SHP77 treated with DMSO at 0.1 percent for 48 hours (cell line): Measurements from ENCODE around the gene IER5.
"Not testable (repeated sequence)": the region's sequence is repeated elsewhere in the genome, so short reads cannot be mapped to it uniquely, and the experiment has no call there.

Experiments used
- DNase-seq: peaks from one replicate; lab custom pipeline; 2025; lab: John Stamatoyannopoulos, UW

IER5 gene

DNA sequence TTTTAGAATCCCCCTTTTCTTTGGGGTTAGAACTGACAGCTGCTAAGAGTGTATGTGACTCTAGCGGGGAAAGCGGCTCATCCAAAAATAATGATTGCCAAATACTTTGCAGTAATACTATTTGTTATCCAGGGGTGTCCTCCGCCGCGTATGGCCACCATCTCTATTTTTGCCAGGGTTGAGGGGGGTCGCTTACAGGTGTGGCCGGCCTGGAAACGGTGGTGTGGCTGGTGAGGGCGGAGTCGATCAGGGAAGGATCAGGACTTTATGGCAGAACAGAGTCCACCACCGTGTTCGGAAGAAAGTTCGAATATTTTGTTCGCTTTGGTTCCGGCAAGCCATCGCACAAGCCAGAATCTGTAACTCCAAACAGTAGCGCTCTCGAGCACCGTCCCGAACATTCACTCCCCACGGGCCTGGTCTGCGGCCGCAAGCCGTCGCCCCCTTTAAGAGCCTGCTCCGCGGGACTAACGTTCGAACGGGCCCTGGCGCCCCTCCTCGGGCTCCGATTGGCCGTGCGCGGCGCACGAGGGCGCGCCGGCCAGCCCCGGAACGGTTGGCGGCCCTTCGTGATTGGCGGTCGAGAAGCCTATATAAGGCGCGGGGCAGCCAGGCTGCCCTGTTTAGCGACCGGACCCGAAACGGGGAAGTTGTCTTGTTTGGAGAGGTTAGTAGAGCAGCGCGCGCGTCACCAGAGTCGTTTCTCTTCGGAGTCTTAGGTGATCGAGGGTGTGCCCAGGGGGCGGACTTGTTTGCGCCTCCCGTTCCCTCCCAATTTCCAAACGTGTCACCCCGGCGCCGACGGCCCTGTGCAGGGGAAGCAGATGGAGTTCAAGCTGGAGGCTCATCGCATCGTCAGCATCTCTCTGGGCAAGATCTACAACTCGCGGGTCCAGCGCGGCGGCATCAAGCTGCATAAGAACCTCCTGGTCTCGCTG is at the start of gene IER5:
TSS of gene IER5 (plus strand) at position 622 of the 938 bp plus-strand sequence. CDS start at position 825, 203 bp downstream.
- peak; percentile 88 for DNase-seq

DNA sequence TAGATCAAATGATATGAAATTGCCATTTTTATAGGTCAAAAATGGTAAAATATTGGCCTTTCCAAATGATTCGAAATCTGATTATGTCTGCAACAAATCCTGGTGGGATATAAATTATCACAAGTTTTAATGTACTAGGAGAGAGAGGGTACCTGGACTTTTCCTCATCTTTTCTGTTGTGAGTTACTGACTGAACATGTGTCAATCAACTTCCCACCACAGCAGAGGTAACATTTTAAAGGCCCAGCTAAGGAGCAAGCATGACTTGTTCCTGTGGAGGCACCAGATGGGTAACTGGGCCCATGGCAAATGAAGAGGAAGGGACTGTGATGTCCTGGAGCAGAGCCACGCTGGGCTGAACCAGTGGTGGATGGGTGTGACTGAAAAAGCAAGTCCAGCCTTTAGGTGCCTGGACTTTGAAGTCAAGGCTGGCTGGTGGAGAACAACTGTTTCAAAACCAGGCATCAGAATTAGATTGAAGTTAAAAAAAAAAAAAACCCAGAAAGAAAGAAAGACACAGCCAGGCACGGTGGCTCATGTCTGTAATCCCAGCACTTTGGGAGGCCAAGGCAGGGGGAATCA is 48.1 kb upstream of the IER5 start:
- no peak for DNase-seq

GRCh38 chr1:181043025-181043888 is 45.2 kb upstream of the IER5 start:
- no peak for DNase-seq

DNA sequence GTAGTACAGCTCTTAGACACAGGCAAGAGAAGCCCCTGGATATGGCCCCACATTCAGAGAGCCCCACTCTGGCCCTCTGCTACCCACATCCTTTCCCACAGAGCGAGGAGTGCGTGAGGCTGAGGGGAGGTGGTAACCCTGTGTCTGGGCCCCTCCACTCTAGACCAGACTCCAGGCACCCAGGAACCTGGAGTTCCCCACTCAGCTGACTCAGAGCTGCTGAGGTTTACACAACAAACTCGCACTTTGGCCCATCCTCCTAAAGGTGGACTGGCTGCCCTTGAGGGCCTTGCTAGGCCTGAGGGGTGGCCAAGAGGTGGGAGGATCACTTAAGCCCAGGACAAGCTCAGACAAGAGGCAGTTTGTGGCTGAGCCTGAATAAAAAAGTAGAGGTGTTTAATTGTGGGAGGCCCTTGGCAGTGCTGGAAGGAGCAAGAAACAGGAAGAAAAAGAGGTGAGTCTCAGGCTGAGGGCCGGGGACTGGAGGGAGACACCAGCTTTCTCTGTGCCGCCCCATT is 44.0 kb upstream of the IER5 start:
- no peak for DNase-seq

DNA sequence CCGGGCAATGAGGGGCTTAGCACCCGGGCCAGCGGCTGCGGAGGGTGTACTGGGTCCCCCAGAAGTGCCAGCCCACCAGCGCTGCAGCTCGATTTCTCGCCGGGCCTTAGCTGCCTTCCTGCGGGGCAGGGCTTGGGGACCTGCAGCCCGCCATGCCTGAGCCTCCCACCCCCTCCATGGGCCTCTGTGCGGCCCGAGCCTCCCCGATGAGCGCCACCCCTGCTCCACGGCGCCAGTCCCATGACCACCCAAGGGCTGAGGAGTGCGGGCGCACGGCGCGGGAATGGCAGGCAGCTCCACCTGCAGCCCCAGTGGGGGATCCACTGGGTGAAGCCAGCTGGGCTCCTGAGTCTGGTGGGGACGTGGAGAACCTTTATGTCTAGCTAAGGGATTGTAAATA is 42.6 kb upstream of the IER5 start:
- not testable (repeated sequence) for DNase-seq

GRCh38 chr1:181049378-181049777 is 39.1 kb upstream of the IER5 start:
- no peak for DNase-seq

- no peak for DNase-seq
Observed at GRCh38 chr1:181050922-181051321, 37.6 kb upstream of the IER5 start.

GRCh38 chr1:181056560-181056959 is 31.9 kb upstream of the IER5 start:
- DNase-seq = no peak

- DNase-seq = no peak
Observed at GRCh38 chr1:181057079-181057478, 31.4 kb upstream of the IER5 start.

- DNase-seq = no peak
Observed at GRCh38 chr1:181059435-181059834, 29.1 kb upstream of the IER5 start.

GRCh38 chr1:181060066-181060465 is 28.4 kb upstream of the IER5 start:
- DNase-seq = no peak

GRCh38 chr1:181060947-181061346 is 27.6 kb upstream of the IER5 start:
- DNase-seq = not testable (repeated sequence)

DNA sequence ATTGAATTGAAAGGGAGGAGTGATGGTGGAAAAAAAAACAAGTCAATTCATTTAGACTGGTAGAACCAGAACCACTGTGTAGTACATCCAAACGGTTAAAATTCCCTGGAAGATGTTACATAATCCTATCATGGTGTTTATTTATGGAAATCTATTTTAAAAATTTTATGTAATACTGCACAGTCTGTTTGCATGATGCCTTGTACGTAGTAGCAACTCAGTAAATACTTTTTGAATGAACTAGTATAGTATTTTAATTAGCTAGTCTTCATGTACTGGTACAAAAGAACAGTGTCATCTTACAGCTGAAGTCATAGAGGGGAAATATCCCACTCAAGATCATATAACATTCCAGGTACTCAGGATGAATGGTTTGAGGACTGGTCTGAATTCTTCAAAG is 27.0 kb upstream of the IER5 start:
- no peak for DNase-seq

GRCh38 chr1:181061891-181062835 is 26.3 kb upstream of the IER5 start:
- no peak for DNase-seq

GRCh38 chr1:181062836-181063428 is 25.6 kb upstream of the IER5 start:
- DNase-seq = no peak

- DNase-seq = no peak
Observed at GRCh38 chr1:181064011-181064623, 24.4 kb upstream of the IER5 start.

- DNase-seq = no peak
Observed at GRCh38 chr1:181064702-181065101, 23.8 kb upstream of the IER5 start.

DNA sequence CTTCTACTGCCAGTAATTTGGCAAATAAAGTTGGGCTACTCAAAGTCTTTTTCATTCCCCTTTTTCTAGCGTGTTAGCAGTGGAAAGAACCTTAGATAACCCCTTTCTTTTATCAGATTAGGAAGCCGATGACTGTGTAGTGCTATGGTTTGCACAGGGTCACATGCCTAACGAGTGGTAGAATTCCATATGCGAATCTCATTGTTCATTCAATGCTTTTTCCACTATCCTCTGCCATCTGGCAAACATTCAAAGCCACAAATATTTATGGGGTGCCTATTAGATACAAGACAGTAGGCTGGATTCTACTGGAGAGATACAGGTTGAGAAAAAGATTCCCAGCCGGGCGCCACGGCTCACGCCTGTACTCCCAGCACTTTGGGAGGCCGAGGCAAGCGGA is 14.9 kb upstream of the IER5 start:
- DNase-seq = no peak

- DNase-seq = no peak
Observed at GRCh38 chr1:181075766-181076350, 12.6 kb upstream of the IER5 start.

DNA sequence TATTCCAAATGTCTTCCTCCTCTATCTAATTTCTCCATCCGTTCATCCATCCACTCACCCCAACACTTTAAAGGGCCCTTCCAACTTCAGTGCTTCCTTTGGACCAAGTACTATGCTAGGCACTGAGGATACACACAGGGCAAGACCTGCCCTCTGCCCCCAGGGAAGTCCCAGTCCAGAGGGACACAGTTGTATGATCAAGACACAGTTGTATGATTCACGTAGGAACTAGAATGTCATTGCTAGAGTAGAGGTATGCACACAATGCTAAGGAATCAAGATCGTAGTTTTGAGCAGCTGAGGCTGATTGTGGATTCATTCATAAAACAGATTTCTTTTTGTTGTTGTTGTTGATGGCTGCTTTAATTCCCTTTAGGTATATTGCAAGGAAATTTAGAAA is 11.6 kb upstream of the IER5 start:
- DNase-seq = no peak
